ENCODE data around the gene IL17RD.

DNA sequence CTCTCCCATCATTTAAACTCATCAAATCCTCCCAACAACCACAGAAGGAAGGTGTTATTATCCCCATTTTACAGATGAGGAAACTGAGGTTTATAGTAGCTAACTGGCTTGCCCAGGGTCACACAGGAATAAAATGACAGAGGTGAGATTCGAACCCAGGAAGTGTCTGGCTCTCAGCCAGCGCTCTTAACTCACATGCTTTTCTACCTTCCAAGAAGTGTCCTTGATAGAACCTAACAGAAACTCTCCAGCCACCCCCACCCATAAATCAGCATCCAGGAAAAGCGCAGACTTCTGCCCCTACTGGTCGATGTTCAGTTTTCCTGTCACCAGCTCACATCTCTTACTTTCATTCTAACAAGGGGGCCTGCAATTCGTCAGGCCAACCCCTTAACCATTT lies 52.9 kb downstream of the IL17RD start:
- TF ChIP-seq, protein P1, sequence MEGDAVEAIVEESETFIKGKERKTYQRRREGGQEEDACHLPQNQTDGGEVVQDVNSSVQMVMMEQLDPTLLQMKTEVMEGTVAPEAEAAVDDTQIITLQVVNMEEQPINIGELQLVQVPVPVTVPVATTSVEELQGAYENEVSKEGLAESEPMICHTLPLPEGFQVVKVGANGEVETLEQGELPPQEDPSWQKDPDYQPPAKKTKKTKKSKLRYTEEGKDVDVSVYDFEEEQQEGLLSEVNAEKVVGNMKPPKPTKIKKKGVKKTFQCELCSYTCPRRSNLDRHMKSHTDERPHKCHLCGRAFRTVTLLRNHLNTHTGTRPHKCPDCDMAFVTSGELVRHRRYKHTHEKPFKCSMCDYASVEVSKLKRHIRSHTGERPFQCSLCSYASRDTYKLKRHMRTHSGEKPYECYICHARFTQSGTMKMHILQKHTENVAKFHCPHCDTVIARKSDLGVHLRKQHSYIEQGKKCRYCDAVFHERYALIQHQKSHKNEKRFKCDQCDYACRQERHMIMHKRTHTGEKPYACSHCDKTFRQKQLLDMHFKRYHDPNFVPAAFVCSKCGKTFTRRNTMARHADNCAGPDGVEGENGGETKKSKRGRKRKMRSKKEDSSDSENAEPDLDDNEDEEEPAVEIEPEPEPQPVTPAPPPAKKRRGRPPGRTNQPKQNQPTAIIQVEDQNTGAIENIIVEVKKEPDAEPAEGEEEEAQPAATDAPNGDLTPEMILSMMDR (IDR thresholded peaks at IDR 0.05) = no peak
- no peak for TF ChIP-seq POLR2AphosphoS5 (IDR thresholded peaks at IDR 0.05)
- no peak for TF ChIP-seq POLR2A (IDR thresholded peaks at IDR 0.05)
- TF ChIP-seq EP300 (IDR thresholded peaks at IDR 0.05) = no peak
